ENCODE data around the gene HMCN2.
"Not testable (repeated sequence)": the region's sequence is repeated elsewhere in the genome, so short reads cannot be mapped to it uniquely, and the experiment has no call there.

The HMCN2 gene

DNA sequence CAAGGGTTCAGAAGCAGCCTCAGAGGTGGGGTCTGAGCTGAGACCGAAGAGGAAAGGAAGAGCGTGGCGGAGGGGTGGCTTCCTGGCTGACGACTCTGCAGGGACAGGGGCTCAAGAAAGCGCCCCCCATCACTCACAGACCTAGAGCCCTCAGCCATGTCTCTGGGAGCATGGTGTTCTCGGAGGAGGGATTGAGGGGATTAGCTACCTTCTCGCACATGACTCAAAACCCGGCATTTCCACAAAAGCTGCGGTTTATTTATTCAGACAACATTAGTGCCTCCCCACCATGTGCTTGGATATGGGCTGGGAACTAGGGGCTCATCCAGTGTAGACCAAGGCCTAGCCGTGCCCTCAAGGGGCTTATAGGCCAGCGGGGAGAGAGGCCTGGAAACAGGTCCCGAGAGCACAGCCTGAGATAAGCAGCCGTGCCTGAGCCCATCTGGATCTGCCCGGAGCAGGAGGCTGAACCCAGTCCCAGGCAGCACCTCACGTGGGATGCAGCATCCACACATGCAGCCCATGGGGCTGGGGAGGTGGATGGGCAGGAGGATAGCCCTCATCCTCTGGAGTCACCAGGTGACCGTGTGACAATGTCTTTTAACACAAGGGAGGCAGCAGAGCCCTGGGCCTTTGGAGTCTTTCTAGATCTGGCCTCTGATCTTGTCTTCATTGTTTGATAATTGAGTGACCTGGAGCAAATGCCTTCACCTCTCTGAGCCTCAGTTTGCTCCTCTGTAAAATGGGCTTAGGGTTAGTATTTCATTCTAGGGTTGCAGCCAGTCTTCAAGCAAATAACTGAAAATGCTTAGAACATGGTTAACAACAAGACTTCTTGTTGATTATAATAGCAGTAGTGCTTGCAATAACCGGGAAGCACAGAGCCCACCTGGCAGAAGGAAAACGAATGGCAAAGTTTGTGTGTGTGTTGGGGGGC lies 878 bp upstream of the HMCN2 start:
- no peak for DNase-seq

DNA sequence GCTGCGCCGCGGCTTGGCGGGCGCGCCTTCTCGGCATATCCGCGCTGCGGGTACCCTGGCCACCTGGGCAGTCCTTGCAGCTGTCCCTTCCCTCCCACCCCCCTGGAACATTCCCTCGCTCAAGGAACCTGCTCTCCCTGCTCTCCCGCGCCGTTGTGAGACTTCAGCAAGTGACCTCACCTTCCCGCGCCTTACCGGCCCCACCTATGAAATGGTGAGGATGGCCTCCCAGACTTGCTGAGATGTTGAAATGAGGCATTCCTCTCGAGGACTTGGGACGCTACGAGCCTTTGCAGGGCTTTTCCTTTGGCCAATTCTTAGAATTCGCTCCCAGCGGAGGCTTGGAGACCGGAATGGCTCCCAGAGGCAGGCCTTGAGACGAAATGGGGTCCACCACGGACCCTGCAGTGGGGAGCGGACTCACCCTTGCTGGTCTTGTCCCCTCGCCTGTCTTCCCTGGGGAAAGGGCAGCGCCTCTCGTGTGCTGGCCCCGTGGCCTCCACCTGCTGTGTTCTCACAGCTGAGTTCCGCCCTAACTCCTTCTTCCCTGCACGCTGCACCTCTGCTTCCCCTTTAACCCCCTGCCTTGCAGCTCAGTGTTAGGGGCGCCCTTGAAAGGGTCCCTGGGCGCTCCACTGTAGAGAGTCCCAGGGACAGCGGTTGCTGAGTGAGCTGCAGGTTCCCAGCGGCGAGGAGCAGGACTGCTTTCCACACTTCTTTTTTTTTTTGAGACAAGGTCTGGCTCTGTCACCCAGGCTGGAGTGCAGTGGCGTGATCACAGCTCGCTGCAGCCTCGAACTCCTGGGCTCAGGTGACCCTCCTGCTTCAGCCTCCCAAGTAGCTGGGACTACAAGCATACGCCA lies 907 bp downstream of the HMCN2 start:
- peak; percentile 74 for DNase-seq

GRCh38 chr9:130267930-130268329 lies 2.4 kb downstream of the HMCN2 start:
- DNase-seq: no peak

GRCh38 chr9:130268521-130269211 lies 3.1 kb downstream of the HMCN2 start:
- DNase-seq: no peak

- DNase-seq: no peak
Observed at GRCh38 chr9:130271473-130271872, 5.9 kb downstream of the HMCN2 start.

GRCh38 chr9:130275156-130275555 lies 9.6 kb downstream of the HMCN2 start:
- no peak for DNase-seq

GRCh38 chr9:130276121-130276520 lies 10.6 kb downstream of the HMCN2 start:
- DNase-seq: no peak

DNA sequence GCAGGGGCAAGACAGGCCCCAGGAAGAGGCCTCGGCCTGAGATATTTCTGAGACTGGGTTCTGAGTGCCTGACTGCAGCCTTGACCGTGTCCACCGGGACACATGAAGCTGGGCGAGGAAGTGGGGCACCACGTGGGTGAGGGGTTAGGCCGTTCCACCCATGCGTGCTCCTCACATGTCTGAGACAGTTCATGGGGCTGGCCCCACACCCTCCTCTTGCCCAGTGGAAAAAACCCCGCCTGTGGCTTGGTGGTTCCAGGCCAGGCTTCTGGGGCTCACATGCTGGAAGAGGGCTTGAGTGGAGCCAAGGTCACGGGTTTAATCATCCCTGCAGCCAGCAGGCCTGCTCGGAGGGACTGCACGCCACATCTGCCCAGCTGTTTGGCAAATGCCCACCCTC lies 11.4 kb downstream of the HMCN2 start:
- no peak for DNase-seq

DNA sequence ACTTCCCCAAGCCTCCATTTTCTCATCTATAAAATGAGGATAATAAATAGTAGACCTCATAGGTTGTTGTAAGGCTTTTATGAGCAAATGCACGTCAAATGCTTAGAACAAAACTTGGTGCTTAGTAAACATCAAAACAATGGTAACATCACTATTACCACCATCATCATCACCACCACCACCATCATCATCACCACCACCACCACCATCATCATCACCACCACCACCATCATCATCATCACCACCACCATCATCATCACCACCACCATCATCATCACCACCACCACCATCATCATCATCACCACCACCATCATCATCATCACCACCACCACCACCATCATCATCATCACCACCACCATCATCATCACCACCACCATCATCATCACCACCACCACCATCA lies 12.0 kb downstream of the HMCN2 start:
- not testable (repeated sequence) for DNase-seq

GRCh38 chr9:130283539-130284248 lies 18.1 kb downstream of the HMCN2 start:
- DNase-seq: no peak

- DNase-seq: no peak
Observed at GRCh38 chr9:130284249-130284625, 18.7 kb downstream of the HMCN2 start.

GRCh38 chr9:130284690-130285089 lies 19.1 kb downstream of the HMCN2 start:
- DNase-seq: peak; percentile 36

GRCh38 chr9:130285271-130285670 lies 19.7 kb downstream of the HMCN2 start:
- no peak for DNase-seq

DNA sequence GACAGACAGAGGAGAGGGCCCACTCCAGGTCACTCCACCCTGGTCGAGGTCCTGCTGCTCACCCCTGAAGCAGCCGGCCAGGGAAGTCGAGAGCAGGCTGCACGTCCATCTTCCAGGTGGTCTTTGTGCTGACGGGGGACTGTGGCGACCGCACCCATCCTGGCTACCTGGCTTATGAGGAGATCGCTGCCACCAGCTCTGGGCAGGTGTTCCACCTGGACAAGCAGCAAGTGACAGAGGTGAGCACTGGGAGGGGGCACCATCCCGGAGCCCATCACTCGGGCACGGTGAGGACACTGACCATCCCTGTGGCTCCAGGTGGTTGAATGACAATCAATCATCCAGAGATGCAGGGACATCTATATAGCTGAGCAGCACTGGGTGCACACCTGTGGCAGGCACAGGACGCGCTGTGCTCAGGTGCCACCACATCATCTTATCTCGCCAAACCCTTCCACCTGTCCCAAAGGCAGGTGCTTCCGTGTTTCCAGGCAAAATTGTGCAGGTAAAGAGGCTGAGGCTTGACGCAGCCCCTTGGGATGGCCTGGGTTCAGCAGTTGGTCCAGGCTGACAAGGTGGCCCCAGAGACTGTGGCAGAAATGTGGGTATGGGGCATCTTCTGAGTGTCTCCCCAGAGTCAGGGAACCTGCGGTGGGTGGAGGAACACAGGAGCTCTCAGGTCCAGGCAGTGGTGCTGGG lies 20.7 kb downstream of the HMCN2 start:
- peak; percentile 52 for DNase-seq

GRCh38 chr9:130286781-130287428 lies 21.3 kb downstream of the HMCN2 start:
- DNase-seq: peak; percentile 51

GRCh38 chr9:130287736-130288135 lies 22.2 kb downstream of the HMCN2 start:
- DNase-seq: peak; percentile 51

DNA sequence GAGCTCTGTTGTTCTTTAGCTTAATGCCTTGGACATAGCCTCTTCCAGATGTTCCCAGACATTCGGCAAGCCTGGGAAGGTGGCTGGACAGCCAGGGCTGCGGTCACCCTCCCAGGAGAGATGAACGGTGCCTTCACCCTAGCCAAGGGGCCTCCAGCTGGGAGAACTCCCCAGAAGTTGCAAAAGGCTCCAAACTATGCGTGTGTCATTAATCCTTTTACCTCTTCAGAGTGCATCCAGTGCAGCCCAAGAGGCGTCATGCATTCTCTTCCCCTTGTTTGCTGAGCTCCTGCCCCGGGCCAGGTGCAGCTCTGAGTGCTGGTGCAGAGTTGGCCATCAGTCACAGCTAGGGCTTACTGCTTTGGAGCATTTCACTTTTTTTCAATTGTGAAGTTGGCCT lies 22.8 kb downstream of the HMCN2 start:
- peak; percentile 39 for DNase-seq

GRCh38 chr9:130288926-130289690 lies 23.5 kb downstream of the HMCN2 start:
- peak; percentile 43 for DNase-seq

DNA sequence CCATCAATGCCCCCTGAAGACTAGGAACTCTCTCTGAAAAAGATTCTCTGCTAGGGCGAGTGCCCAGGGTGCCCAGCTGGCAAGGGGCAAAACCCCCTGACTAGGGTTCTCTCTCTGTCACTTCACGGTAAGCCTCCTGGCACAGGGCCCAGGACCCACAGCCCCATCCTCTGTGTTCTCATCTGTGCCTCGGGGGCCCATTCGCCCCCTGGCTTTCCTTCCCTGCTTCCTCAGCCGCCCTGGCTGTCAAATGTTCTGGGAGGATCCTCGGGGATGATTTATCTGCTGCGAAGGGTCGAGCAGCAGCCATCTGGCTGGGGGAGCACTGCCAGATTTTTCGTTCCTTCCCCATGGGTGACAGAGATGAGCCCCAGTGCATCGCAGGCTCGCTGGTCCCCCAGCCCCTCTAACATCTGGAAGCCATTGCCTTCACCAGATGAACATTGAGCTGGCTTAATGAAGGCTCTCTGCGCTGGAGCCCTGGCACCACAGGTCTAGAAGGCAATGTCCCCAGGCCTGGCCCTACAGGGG lies 24.2 kb downstream of the HMCN2 start:
- no peak for DNase-seq

All from islet precursor cell (in vitro differentiated cells).